ENCODE data around the gene DOK4. TPM values are rescaled to one million over a fixed set of nuclear protein-coding genes. Genes with fewer than 3 reads are reported as not detected.

Gene DOK4
- total RNA-seq, 4 donors from 2014 or later: 5.9 to 36.3 (median 12.9) TPM

- ATAC-seq (ENCODE audit: low FRiP score): no peak
- no peak for DNase-seq (ENCODE audit: low spot score)
- TF ChIP-seq CTCF (IDR thresholded peaks at IDR 0.05): no peak
These were observed 58.5 kb downstream of the DOK4 start for GRCh38 chr16:57427824-57428223.

- TF ChIP-seq CTCF (IDR thresholded peaks at IDR 0.05): no peak
- no peak for DNase-seq (ENCODE audit: low spot score)
These were observed 59.0 kb downstream of the DOK4 start for GRCh38 chr16:57427307-57427706.

GRCh38 chr16:57426356-57426755 lies 59.9 kb downstream of the DOK4 start:
- ATAC-seq (ENCODE audit: low FRiP score): no peak
- DNase-seq (ENCODE audit: low spot score): no peak
- TF ChIP-seq CTCF (IDR thresholded peaks at IDR 0.05): no peak

More at GRCh38 chr16:57427307-57427706, 59.0 kb downstream of the DOK4 start:
- ATAC-seq (ENCODE audit: low FRiP score): no peak

- no peak for DNase-seq (ENCODE audit: low spot score)
- ATAC-seq (ENCODE audit: low FRiP score): no peak
- no peak for TF ChIP-seq CTCF (IDR thresholded peaks at IDR 0.05)
These were observed 61.7 kb downstream of the DOK4 start for GRCh38 chr16:57424583-57424982.

GRCh38 chr16:57423152-57423551 lies 63.1 kb downstream of the DOK4 start:
- DNase-seq (ENCODE audit: low spot score) (no peak), ATAC-seq (ENCODE audit: low FRiP score) (no peak)
- no peak for TF ChIP-seq CTCF (IDR thresholded peaks at IDR 0.05)

GRCh38 chr16:57422026-57422944 lies 64.0 kb downstream of the DOK4 start:
- ATAC-seq (ENCODE audit: low FRiP score) (peak; percentile 67), DNase-seq (ENCODE audit: low spot score) (no peak)
- TF ChIP-seq CTCF (IDR thresholded peaks at IDR 0.05): no peak

Other genes with a start within 250 kb of the DOK4 start
- 10 to 100 TPM; 48.8 to 67.3 (median 65.0) TPM for gene ARL2BP, start 241.2 kb downstream of the DOK4 start, total RNA-seq
- gene PLLP, start 201.8 kb downstream of the DOK4 start, total RNA-seq: 10 to 100 TPM in 3 of 4 donors, 1 to 10 TPM in 1; 9.0 to 49.1 (median 12.2) TPM
- 1 to 10 TPM in 1 of 4 donors, not detected in 3; 6.7 TPM for gene CCL22, start 127.7 kb downstream of the DOK4 start, total RNA-seq
- gene CX3CL1, start 114.0 kb downstream of the DOK4 start, total RNA-seq: 10 to 100 TPM in 2 of 4 donors, 1 to 10 TPM in 2; 7.1 to 59.7 (median 11.9) TPM
- gene CCL17, start 81.7 kb downstream of the DOK4 start, total RNA-seq: not detected
- gene CIAPIN1, start 39.1 kb downstream of the DOK4 start, total RNA-seq: 10 to 100 TPM; 26.4 to 37.2 (median 32.4) TPM
- 10 to 100 TPM; 30.6 to 60.5 (median 44.7) TPM for gene COQ9, start 39.0 kb downstream of the DOK4 start, total RNA-seq
- 10 to 100 TPM; 82.4 to 89.4 (median 85.4) TPM for gene POLR2C, start 23.8 kb downstream of the DOK4 start, total RNA-seq
- 1 to 10 TPM; 3.5 to 9.8 (median 7.8) TPM for gene CCDC102A, start 50.1 kb upstream of the DOK4 start, total RNA-seq
- gene ADGRG5, start 56.1 kb upstream of the DOK4 start, total RNA-seq: under 1 TPM in 2 of 4 donors, not detected in 2; 0.31 to 0.37 TPM
- 10 to 100 TPM; 15.3 to 99.1 (median 70.5) TPM for gene ADGRG1, start 142.1 kb upstream of the DOK4 start, total RNA-seq
- gene ADGRG3, start 181.8 kb upstream of the DOK4 start, total RNA-seq: 10 to 100 TPM in 1 of 4 donors, 1 to 10 TPM in 3; 2.3 to 17.7 (median 4.4) TPM
- under 1 TPM in 1 of 4 donors, not detected in 3; 0.65 TPM for gene DRC7, start 208.3 kb upstream of the DOK4 start, total RNA-seq
- 10 to 100 TPM in 3 of 4 donors, 1 to 10 TPM in 1; 8.7 to 23.5 (median 14.1) TPM for gene KATNB1, start 249.3 kb upstream of the DOK4 start, total RNA-seq